22Rv1 (cell line): ENCODE results near the gene CHRNA1.

Source experiments
- H3K27ac ChIP-seq: fragments of 450-650 bp; 2 replicates; pipeline ENCODE4 v1.5.1; 2017
- ZFX ChIP-seq: fragments of 450-650 bp; IDR thresholded peaks from 2 replicates; pipeline ENCODE4 v1.6.1; 2017; ENCODE audit warnings: antibody characterized with exemption, borderline replicate concordance
- TF ChIP-seq, protein P1 (sequence below): fragments of 450-650 bp; IDR thresholded peaks from 2 replicates; pipeline ENCODE4 v1.5.1; 2017; ENCODE audit warnings: mild to moderate bottlenecking

The CHRNA1 gene

DNA sequence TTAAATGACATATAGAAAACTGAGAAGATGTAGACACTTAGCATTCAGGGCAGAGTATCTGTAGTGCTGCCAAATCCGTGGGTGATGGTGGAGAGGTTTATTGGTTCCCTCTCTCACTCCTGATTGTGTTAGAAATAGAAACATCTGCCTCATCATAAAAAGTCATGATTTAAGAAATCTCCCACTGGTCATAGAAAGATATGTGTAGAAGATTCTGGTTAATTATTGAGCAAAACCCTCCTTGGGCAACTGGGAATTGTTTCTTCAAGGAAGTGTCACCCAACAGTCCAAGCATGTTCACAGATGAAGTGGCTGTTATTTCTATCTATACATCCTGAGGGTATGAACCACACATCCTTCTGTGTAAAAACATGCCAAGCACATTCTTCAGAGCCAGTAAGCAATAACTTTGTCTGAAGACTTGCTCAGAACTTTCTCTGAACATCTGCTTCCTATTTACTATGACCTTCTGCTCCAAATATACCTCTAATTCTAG lies 33.6 kb upstream of the CHRNA1 start:
- TF ChIP-seq, protein P1, sequence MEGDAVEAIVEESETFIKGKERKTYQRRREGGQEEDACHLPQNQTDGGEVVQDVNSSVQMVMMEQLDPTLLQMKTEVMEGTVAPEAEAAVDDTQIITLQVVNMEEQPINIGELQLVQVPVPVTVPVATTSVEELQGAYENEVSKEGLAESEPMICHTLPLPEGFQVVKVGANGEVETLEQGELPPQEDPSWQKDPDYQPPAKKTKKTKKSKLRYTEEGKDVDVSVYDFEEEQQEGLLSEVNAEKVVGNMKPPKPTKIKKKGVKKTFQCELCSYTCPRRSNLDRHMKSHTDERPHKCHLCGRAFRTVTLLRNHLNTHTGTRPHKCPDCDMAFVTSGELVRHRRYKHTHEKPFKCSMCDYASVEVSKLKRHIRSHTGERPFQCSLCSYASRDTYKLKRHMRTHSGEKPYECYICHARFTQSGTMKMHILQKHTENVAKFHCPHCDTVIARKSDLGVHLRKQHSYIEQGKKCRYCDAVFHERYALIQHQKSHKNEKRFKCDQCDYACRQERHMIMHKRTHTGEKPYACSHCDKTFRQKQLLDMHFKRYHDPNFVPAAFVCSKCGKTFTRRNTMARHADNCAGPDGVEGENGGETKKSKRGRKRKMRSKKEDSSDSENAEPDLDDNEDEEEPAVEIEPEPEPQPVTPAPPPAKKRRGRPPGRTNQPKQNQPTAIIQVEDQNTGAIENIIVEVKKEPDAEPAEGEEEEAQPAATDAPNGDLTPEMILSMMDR = no peak
- no peak for TF ChIP-seq ZFX
- H3K27ac ChIP-seq = no peak overlapping the region

DNA sequence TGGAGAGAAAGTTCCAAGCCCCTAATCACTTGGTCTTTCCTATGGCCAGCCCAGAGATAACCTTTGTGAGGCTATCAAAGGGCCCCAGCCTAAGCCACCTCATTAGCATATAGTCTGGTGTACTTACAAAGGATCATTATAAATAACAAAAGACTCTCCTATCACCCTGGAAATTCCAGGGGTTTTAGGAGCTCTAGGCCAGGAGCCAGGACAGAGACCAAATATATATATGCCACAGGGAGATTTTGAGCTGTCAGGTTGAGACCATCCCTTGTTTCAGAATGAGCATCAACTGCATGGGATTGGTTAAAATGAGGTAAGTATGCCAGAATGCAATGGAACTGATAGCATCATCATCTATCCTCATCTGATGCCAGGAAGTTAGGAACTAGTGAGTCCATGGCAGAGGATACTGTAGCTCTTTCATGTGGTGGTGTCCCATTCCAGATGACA lies 32.1 kb upstream of the CHRNA1 start:
- no peak overlapping the region for H3K27ac ChIP-seq
- TF ChIP-seq ZFX = no peak
- TF ChIP-seq, protein P1 = no peak

DNA sequence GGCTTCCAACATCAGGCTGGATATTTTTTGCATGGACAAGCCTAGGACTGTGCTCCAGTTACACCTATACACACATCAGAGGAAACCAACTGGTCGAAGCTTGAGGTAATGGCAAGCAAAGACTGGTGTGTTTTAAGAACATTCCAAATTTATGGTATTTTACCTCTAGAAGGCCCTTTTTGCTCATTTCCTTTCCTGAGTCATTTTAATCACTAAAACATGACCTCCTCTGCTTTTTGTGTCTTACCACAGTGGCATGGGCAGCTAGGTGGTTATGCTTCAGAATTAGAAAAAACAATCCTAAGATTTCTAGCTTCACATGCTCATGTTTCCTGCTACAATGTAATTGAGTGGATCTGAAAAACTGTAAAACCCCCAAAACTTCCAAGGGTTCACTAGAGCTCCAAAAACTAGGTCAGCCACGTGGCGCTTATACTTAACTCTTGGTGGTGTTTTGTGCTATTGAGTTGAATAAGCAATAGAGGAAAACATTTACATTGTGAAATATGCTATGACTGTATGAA lies 30.6 kb upstream of the CHRNA1 start:
- no peak overlapping the region for H3K27ac ChIP-seq
- no peak for TF ChIP-seq ZFX

DNA sequence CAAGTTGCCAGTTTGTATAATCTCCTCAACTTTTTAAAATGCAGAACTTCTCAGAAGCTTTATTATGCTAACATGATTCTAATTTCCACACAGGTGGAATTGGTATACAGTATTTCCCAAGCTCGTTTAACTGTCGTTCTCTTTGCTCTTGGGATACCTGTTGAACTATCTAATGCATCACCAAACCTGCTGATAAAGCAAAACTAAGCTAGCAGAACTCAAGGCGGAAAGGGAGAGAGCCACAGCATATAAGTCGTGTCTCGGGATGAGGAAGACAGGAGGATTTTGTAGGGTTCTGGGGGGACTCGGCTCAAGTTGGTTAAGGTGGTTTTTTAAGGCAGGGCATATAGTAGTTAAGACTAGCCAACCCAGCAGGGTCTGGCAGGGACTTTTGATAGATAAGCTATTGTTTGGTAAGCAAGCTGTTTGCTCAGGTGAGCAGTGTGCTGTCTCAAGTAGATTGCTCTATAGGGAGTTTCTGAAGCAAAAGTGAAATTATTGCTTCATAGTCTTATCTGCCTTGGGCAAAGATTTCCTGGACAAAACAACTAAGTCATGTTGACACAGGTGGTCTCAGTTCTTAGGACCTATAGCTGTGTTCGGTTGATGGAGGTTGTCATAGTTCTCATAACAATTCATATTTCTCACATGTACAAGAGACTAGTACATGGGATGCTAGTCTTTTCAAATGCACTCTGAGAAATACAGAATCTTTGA lies 28.2 kb upstream of the CHRNA1 start:
- H3K27ac ChIP-seq = no peak overlapping the region
- TF ChIP-seq, protein P1 = no peak
- TF ChIP-seq ZFX = no peak

DNA sequence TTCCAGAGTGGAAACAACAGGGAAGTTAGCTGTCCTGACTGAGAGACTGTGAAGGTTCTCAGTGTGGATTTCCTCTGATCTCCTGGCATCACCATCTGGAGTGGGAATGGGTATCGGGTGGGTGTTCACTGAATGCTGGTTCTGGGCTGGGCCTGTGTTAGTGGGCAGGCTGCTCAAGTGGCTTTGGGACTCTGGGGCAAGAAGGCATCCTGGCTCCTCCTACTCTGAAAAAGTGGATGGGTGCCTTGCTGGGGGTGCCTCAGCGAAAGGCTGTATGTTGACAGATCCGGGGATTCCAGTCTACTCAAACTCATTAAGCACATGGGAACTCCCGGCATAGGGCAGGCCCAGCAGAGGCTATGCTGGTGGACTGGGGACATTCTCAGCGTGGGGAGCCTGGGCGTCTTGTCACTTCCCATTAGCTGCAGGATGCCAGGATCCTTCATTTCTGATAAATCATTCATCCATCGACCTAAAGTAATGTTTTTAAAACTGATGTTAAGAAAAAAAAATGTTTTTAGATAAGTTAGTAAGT lies 27.5 kb upstream of the CHRNA1 start:
- H3K27ac ChIP-seq = no peak overlapping the region
- TF ChIP-seq ZFX = no peak
- TF ChIP-seq, protein P1 = no peak

DNA sequence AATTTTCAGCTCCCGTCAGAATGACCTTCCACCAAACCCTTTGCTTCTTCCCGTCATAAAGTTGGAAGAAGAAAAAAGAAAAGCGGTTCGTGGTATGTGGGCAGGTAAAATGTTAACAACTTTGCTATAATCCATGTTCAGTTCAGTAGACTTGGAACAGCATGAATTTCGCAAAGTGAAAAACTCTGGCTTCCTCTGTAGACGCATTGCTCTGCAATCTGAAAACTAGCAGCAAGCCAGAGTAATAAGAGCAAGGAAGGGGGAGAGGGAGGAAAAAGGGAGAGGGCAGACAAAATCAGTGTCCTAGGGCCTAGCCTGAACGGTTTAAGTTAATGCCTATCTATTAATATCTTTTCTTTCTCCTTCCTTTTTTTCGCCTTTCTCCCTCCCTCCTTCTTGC lies 26.7 kb upstream of the CHRNA1 start:
- TF ChIP-seq ZFX = no peak
- TF ChIP-seq, protein P1 = no peak
- H3K27ac ChIP-seq = no peak overlapping the region

DNA sequence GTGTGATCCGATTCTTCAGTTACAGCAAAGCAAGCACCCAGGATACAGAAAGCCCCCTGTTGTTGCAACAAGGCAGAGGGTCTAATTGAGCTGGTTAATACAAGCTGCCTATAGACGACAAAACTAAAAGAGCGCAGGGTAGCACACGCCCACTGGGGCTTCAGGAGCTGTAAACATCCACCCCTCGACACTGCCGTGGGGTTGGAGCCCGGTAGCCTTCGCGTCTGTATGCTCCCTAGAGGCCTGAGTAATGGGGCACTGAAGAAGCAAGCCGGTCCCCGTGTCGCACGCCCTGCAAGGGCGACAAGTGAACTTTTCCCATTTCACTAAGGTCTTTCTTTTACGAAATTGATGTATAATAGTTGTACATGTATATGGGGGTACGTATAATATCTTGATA lies 24.7 kb upstream of the CHRNA1 start:
- TF ChIP-seq ZFX = no peak
- TF ChIP-seq, protein P1 = no peak
- no peak overlapping the region for H3K27ac ChIP-seq
